Loucy (cell line): ENCODE results near the gene ZMYND8.
"Not testable (repeated sequence)": the region's sequence is repeated elsewhere in the genome, so short reads cannot be mapped to it uniquely, and the experiment has no call there.

ENCODE experiments used
- CTCF ChIP-seq: fragments of 200-600 bp; sonication (generic); conservative IDR thresholded peaks from 2 replicates; pipeline ENCODE4 v1.5.1; 2014; ENCODE audit warnings: mild to moderate bottlenecking, antibody characterized with exemption, low read length
- EZH2phosphoT487 ChIP-seq: fragments of 200-600 bp; IDR thresholded peaks from 2 replicates; pipeline ENCODE4 v1.6.1; 2018; ENCODE audit warnings: antibody characterized with exemption, mild to moderate bottlenecking, moderate library complexity, borderline replicate concordance

- not testable (repeated sequence) for TF ChIP-seq CTCF, EZH2phosphoT487
Measured at GRCh38 chr20:47366301-47366700, 9.8 kb upstream of the ZMYND8 start.
